ENCODE measurements around the gene SLC22A23.

DNA sequence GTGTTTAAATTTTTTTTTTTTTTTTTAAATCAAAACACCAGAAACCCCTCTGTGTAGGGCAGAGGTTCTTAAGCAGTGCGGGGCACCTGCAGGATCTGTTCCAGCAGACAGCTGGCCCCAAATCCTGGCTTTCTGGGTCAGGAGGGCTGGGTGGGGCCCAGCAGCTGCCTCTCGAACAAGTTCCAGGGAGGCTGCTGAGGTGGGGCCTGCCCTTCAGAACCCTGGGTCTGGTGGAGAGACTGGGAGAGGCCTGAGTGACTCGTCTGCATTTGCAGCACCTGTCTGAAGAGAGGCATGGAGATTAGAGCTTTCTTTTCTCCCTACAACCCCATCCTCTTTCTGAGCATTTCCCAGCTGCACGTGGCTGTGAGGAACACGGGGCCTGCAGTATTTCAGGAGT is 189.7 kb downstream of the SLC22A23 start:
- TF ChIP-seq, protein P1, sequence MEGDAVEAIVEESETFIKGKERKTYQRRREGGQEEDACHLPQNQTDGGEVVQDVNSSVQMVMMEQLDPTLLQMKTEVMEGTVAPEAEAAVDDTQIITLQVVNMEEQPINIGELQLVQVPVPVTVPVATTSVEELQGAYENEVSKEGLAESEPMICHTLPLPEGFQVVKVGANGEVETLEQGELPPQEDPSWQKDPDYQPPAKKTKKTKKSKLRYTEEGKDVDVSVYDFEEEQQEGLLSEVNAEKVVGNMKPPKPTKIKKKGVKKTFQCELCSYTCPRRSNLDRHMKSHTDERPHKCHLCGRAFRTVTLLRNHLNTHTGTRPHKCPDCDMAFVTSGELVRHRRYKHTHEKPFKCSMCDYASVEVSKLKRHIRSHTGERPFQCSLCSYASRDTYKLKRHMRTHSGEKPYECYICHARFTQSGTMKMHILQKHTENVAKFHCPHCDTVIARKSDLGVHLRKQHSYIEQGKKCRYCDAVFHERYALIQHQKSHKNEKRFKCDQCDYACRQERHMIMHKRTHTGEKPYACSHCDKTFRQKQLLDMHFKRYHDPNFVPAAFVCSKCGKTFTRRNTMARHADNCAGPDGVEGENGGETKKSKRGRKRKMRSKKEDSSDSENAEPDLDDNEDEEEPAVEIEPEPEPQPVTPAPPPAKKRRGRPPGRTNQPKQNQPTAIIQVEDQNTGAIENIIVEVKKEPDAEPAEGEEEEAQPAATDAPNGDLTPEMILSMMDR (IDR thresholded peaks at IDR 0.05): no peak
- no peak for TF ChIP-seq EZH2 (IDR thresholded peaks at IDR 0.05; ENCODE audit: borderline replicate concordance, insufficient read depth, low read depth, low read length, poor library complexity, severe bottlenecking)
